ENCODE results near the gene PTH2. TPM values are rescaled to one million over a fixed set of nuclear protein-coding genes. Genes with fewer than 3 reads are reported as not detected.

Gene PTH2
- total and polyA plus RNA-seq, 2 donors from 2014 or later, result not detected

- H3K27me3 ChIP-seq (ENCODE audit: control insufficient read depth, insufficient read depth, low read length), result peaks cover 24% of the 10 kb centered on the region
- H3K4me1 ChIP-seq (ENCODE audit: control insufficient read depth in 2 of 3, insufficient read depth in 2 of 3, low read depth in 1 of 3, low read length in 3 of 3), result peaks cover 0 to 5% (median 0%) of the 10 kb centered on the region in 3 donors
- TF ChIP-seq CTCF (IDR thresholded peaks at IDR 0.05; ENCODE audit: borderline replicate concordance, extremely low read depth, insufficient read depth), result no peak
- intact Hi-C loops (cut with DNase I), result no loop called here
- no peaks in the 10 kb centered on the region for H3K36me3 ChIP-seq (ENCODE audit: control insufficient read depth in 2 of 3, insufficient read depth in 3 of 3, low read length in 3 of 3)
- FAIRE-seq (no peak), DNase-seq (no peak)
- no peak overlapping the region for H3K27ac ChIP-seq (ENCODE audit: low read depth in 2 of 2, low read length in 2 of 2)
- no peak overlapping the region for H3K4me3 ChIP-seq (ENCODE audit: low read length in 3 of 3)
- no peak overlapping the region for H3K9ac ChIP-seq (ENCODE audit: low read length in 3 of 3)
- H3K9me3 ChIP-seq (ENCODE audit: control insufficient read depth in 2 of 3, insufficient read depth in 1 of 3, low read length in 3 of 3), result no peaks in the 10 kb centered on the region
These were observed 4.7 kb downstream of the PTH2 start for GRCh38 chr19:49418511-49418910.

- DNase-seq, result no peak
- H3K4me1 ChIP-seq (ENCODE audit: control insufficient read depth in 2 of 3, insufficient read depth in 2 of 3, low read depth in 1 of 3, low read length in 3 of 3), result no peaks in the 10 kb centered on the region
- no peak overlapping the region for H3K9ac ChIP-seq (ENCODE audit: low read length in 3 of 3)
- H3K27me3 ChIP-seq (ENCODE audit: control insufficient read depth, insufficient read depth, low read length), result peaks cover 18% of the 10 kb centered on the region
- H3K36me3 ChIP-seq (ENCODE audit: control insufficient read depth in 2 of 3, insufficient read depth in 3 of 3, low read length in 3 of 3), result no peaks in the 10 kb centered on the region
- intact Hi-C loops (cut with DNase I), result no loop called here
- no peak overlapping the region for H3K27ac ChIP-seq (ENCODE audit: low read depth in 2 of 2, low read length in 2 of 2)
- H3K4me3 ChIP-seq (ENCODE audit: low read length in 3 of 3), result no peak overlapping the region
- TF ChIP-seq CTCF (IDR thresholded peaks at IDR 0.05; ENCODE audit: borderline replicate concordance, extremely low read depth, insufficient read depth), result no peak
- no peak for FAIRE-seq
- H3K9me3 ChIP-seq (ENCODE audit: control insufficient read depth in 2 of 3, insufficient read depth in 1 of 3, low read length in 3 of 3), result no peaks in the 10 kb centered on the region
These were observed 6.2 kb downstream of the PTH2 start for GRCh38 chr19:49417088-49417487.

- Histone ChIP-seq H3K27ac (ENCODE audit: low read depth in 2 of 2, low read length in 2 of 2) (no peak overlapping the region), H3K9ac (ENCODE audit: low read length in 3 of 3) (no peak overlapping the region), H3K4me3 (ENCODE audit: low read length in 3 of 3) (no peak overlapping the region), H3K4me1 (ENCODE audit: control insufficient read depth in 2 of 3, insufficient read depth in 2 of 3, low read depth in 1 of 3, low read length in 3 of 3) (no peaks in the 10 kb centered on the region), H3K9me3 (ENCODE audit: control insufficient read depth in 2 of 3, insufficient read depth in 1 of 3, low read length in 3 of 3) (no peaks in the 10 kb centered on the region), H3K27me3 (ENCODE audit: control insufficient read depth, insufficient read depth, low read length) (peaks cover 13% of the 10 kb centered on the region), H3K36me3 (ENCODE audit: control insufficient read depth in 2 of 3, insufficient read depth in 3 of 3, low read length in 3 of 3) (no peaks in the 10 kb centered on the region)
- FAIRE-seq (no peak), DNase-seq (no peak)
- intact Hi-C loops (cut with DNase I), result no loop called here
- no peak for TF ChIP-seq CTCF (IDR thresholded peaks at IDR 0.05; ENCODE audit: borderline replicate concordance, extremely low read depth, insufficient read depth)
These were observed 7.4 kb downstream of the PTH2 start for GRCh38 chr19:49415810-49416200.

- TF ChIP-seq CTCF (IDR thresholded peaks at IDR 0.05; ENCODE audit: borderline replicate concordance, extremely low read depth, insufficient read depth), result no peak
- intact Hi-C loops (cut with DNase I), result no loop called here
- Histone ChIP-seq H3K9ac (ENCODE audit: low read length in 3 of 3) (no peak overlapping the region), H3K4me3 (ENCODE audit: low read length in 3 of 3) (no peak overlapping the region), H3K36me3 (ENCODE audit: control insufficient read depth in 2 of 3, insufficient read depth in 3 of 3, low read length in 3 of 3) (no peaks in the 10 kb centered on the region), H3K27ac (ENCODE audit: low read depth in 2 of 2, low read length in 2 of 2) (no peak overlapping the region), H3K27me3 (ENCODE audit: control insufficient read depth, insufficient read depth, low read length) (peaks cover 9% of the 10 kb centered on the region), H3K4me1 (ENCODE audit: control insufficient read depth in 2 of 3, insufficient read depth in 2 of 3, low read depth in 1 of 3, low read length in 3 of 3) (no peaks in the 10 kb centered on the region), H3K9me3 (ENCODE audit: control insufficient read depth in 2 of 3, insufficient read depth in 1 of 3, low read length in 3 of 3) (no peaks in the 10 kb centered on the region)
- DNase-seq (no peak), FAIRE-seq (no peak)
These were observed 8.0 kb downstream of the PTH2 start for GRCh38 chr19:49415102-49415809.
